Uterus (tissue), 4 donors: Measurements from ENCODE around the gene UVSSA. TPM values are rescaled to one million over a fixed set of nuclear protein-coding genes. Genes with fewer than 3 reads are reported as not detected.

Source experiments
- DNase-seq, 2 donors: peaks; one replicate each; pipeline ENCODE4 v3.0.0-alpha.2; 2019 to 2020
- H3K27ac ChIP-seq, 2 donors: fragments of 200-600 bp; sonication (generic); 1 replicate in 1 of 2; 2 replicates in 1 of 2; pipeline ENCODE4 v1.5.1; 2016 to 2018
- H3K27me3 ChIP-seq, 2 donors: fragments of 200-600 bp; sonication (generic); one replicate each; pipeline ENCODE4 v1.5.1; 2018 to 2019; ENCODE audit warnings: control low read depth in 1 of 2
- H3K36me3 ChIP-seq, 2 donors: fragments of 200-600 bp; sonication (generic); one replicate each; pipeline ENCODE4 v1.5.1; 2019; ENCODE audit warnings: control low read depth in 1 of 2
- H3K4me1 ChIP-seq, 2 donors: fragments of 200-600 bp; sonication (generic); one replicate each; pipeline ENCODE4 v1.5.1; 2018 to 2019; ENCODE audit warnings: control low read depth in 1 of 2
- H3K4me3 ChIP-seq, 2 donors: fragments of 200-600 bp; sonication (generic); 1 replicate in 1 of 2; 2 replicates in 1 of 2; pipeline ENCODE4 v1.5.1; 2018 to 2019; ENCODE audit warnings: mild to moderate bottlenecking in 1 of 2
- H3K9me3 ChIP-seq, 2 donors: fragments of 200-600 bp; sonication (generic); one replicate each; pipeline ENCODE4 v1.5.1; 2019; ENCODE audit warnings: control low read depth in 1 of 2
- POLR2A ChIP-seq, 2 donors: fragments of 450-650 bp; IDR thresholded peaks; one replicate each; pipeline ENCODE4 v1.6.1; 2016; ENCODE audit warnings: antibody characterized with exemption in 2 of 2, mild to moderate bottlenecking in 1 of 2, moderate library complexity in 1 of 2
- intact Hi-C: fragments of 100-400 bp; cut with DNase I; formaldehyde crosslinking; loops from one replicate; pipeline ENCODE4 v1.15.1; 2023; ENCODE audit warnings: low total_unique reads
- total RNA-seq, 4 donors: library from RNA; depleted of rRNA in 3 of 4; stranded (reverse); fragments of >200 nt in 3 of 4; gene quantifications; one replicate each; pipeline versions ENCODE4 v1.1.0 to v1.2.4, GENCODE V29; 2014 to 2023
- TF ChIP-seq, protein P1 (sequence below), 4 experiments: fragments of 200-600 bp in 2 of 4; fragments of 450-650 bp in 2 of 4; sonication (generic) in 2 of 4; IDR thresholded peaks; one replicate each; pipeline ENCODE4 v1.5.1; 2016 to 2019; ENCODE audit warnings: antibody characterized with exemption in 4 of 4, mild to moderate bottlenecking in 2 of 4, moderate library complexity in 1 of 4
- donor health status: DM: yes; HTN: yes; CAD: no.

UVSSA gene
- total RNA-seq, 4 donors from 2014 or later: 13.1 to 37.2 (median 19.3) TPM

DNA sequence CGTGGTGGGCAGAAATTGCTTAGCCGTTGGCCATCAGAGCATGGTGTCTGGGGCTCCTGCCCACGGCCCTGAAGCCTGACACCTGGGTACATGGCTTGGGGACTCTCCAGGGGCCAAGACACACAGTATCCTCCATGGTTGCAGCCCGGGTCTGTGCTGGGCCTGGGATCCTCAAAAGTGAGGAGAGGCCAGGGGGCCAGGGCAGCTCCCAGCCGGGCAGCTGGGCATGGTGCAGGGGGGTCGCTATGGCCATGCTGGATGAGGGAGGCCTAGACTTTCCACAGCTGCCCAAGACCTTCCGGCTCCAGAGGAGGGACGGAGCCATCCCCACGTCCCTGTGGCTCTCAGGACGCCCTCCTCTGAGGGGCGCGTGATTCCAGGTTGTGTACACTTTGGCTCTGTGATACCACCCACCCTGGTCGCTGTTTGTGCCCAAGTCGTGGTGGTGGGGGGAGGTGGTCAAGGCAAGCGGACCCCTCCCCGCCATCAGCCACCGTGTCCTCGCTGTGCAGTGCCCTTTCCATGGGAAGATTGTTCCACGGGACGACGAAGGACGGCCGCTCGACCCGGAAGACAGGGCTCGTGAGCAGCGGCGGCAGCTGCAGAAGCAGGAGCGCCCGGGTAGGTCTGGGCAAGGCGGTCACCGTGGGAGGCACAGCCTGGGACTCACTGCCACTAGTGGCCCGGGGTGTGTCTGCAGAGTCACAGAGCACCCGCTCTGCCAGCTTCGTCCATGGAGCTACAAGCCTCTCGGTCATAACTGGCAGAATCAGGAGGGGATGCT, 33.6 kb downstream of the UVSSA start:
- Histone ChIP-seq H3K4me3 (no peak overlapping the region), H3K9me3 (no peaks in the 10 kb centered on the region), H3K4me1 (no peaks in the 10 kb centered on the region), H3K27me3 (no peaks in the 10 kb centered on the region), H3K27ac (no peak overlapping the region), H3K36me3 (no peaks in the 10 kb centered on the region)
- no peak for TF ChIP-seq POLR2A (IDR thresholded peaks at IDR 0.05)
- TF ChIP-seq, protein P1, sequence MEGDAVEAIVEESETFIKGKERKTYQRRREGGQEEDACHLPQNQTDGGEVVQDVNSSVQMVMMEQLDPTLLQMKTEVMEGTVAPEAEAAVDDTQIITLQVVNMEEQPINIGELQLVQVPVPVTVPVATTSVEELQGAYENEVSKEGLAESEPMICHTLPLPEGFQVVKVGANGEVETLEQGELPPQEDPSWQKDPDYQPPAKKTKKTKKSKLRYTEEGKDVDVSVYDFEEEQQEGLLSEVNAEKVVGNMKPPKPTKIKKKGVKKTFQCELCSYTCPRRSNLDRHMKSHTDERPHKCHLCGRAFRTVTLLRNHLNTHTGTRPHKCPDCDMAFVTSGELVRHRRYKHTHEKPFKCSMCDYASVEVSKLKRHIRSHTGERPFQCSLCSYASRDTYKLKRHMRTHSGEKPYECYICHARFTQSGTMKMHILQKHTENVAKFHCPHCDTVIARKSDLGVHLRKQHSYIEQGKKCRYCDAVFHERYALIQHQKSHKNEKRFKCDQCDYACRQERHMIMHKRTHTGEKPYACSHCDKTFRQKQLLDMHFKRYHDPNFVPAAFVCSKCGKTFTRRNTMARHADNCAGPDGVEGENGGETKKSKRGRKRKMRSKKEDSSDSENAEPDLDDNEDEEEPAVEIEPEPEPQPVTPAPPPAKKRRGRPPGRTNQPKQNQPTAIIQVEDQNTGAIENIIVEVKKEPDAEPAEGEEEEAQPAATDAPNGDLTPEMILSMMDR (IDR thresholded peaks at IDR 0.05): no peak
- no peak for DNase-seq
- intact Hi-C loops: no loop called here

DNA sequence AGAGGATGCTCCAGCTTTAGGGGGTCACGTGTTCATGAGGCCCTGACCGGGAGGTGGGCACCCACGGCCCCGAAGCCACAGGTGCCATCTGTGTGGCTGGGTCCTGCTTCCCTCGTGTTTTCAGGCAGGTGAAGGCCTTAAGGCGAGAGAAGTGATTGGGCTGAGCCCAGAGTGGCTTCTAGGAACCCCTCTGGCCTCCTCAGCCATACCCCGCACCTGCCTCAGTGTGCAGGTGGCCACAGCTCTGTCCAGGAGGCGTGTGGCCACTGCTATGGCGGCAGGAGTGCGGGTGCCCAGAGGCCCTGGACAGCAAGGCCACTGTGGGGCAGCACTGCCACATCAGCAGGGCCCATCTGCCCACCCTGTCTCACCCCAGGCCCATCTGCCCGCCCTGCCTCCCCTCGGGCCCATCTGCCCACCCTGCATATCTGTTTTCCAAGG, 34.2 kb downstream of the UVSSA start:
- Histone ChIP-seq H3K4me1 (no peaks in the 10 kb centered on the region), H3K36me3 (no peaks in the 10 kb centered on the region), H3K4me3 (no peak overlapping the region), H3K27ac (no peak overlapping the region), H3K9me3 (no peaks in the 10 kb centered on the region), H3K27me3 (no peaks in the 10 kb centered on the region)
- DNase-seq: no peak
- TF ChIP-seq, protein P1 (IDR thresholded peaks at IDR 0.05): no peak
- intact Hi-C loops: no loop called here

GRCh38 chr4:1381944-1382541, 35.0 kb downstream of the UVSSA start:
- intact Hi-C loops: no loop called here
- no peak overlapping the region for H3K4me3 ChIP-seq
- no peaks in the 10 kb centered on the region for H3K27me3 ChIP-seq
- no peak overlapping the region for H3K27ac ChIP-seq
- H3K4me1 ChIP-seq: no peaks in the 10 kb centered on the region
- no peaks in the 10 kb centered on the region for H3K36me3 ChIP-seq
- no peak for DNase-seq
- no peaks in the 10 kb centered on the region for H3K9me3 ChIP-seq
- no peak for TF ChIP-seq POLR2A (IDR thresholded peaks at IDR 0.05)
- TF ChIP-seq, protein P1 (IDR thresholded peaks at IDR 0.05): no peak

- no peak for TF ChIP-seq POLR2A (IDR thresholded peaks at IDR 0.05)
- TF ChIP-seq, protein P1 (IDR thresholded peaks at IDR 0.05): no peak
- DNase-seq: no peak
- H3K4me1 ChIP-seq: no peaks in the 10 kb centered on the region
- no peaks in the 10 kb centered on the region for H3K36me3 ChIP-seq
- H3K4me3 ChIP-seq: no peak overlapping the region
- intact Hi-C loops: no loop called here
- no peak overlapping the region for H3K27ac ChIP-seq
- H3K9me3 ChIP-seq: no peaks in the 10 kb centered on the region
- no peaks in the 10 kb centered on the region for H3K27me3 ChIP-seq
Measured at GRCh38 chr4:1382776-1383727, 36.0 kb downstream of the UVSSA start.
